H9 (cell line): ENCODE data around the gene DMAP1. TPM values are rescaled to one million over a fixed set of nuclear protein-coding genes. Genes with fewer than 3 reads are reported as not detected.

Source experiments
- DNase-seq: peaks from one replicate; pipeline ENCODE4 v3.0.0-alpha.2; 2017
- H2AFZ ChIP-seq: one replicate; pipeline ENCODE4 v1.6.1; 2013; ENCODE audit warnings: mild to moderate bottlenecking, low read length, control low read depth, moderate library complexity
- H2AK5ac ChIP-seq: 2 replicates; pipeline ENCODE4 v1.6.1; 2013; ENCODE audit warnings: low read length, control low read depth, mixed read lengths; ENCODE audit not compliant: insufficient read length
- H2BK120ac ChIP-seq: one replicate; pipeline ENCODE4 v1.6.1; 2013; ENCODE audit warnings: low read depth, mild to moderate bottlenecking, low read length, control low read depth, inconsistent platforms; ENCODE audit not compliant: poor library complexity, severe bottlenecking
- H2BK12ac ChIP-seq: 2 replicates; pipeline ENCODE4 v1.6.1; 2013; ENCODE audit warnings: low read length, control low read depth, mixed read lengths, low read depth; ENCODE audit not compliant: insufficient read length
- H2BK15ac ChIP-seq: 2 replicates; pipeline ENCODE4 v1.6.1; 2013; ENCODE audit warnings: low read depth, low read length, control low read depth
- H2BK20ac ChIP-seq: one replicate; pipeline ENCODE4 v1.6.1; 2013; ENCODE audit warnings: low read depth, mild to moderate bottlenecking, low read length, control low read depth, inconsistent platforms; ENCODE audit not compliant: poor library complexity, severe bottlenecking
- H2BK5ac ChIP-seq: 2 replicates; pipeline ENCODE4 v1.6.1; 2013; ENCODE audit warnings: low read length, control low read depth, mixed read lengths; ENCODE audit not compliant: insufficient read length
- H3K14ac ChIP-seq: 2 replicates; pipeline ENCODE4 v1.6.1; 2013; ENCODE audit warnings: low read length, control low read depth; ENCODE audit not compliant: insufficient read depth
- H3K18ac ChIP-seq: 2 replicates; pipeline ENCODE4 v1.6.1; 2013; ENCODE audit warnings: low read depth, mild to moderate bottlenecking, mixed read lengths, low read length, control low read depth; ENCODE audit not compliant: insufficient read length
- H3K23ac ChIP-seq: 2 replicates; pipeline ENCODE4 v1.6.1; 2013; ENCODE audit warnings: low read length, control low read depth, mixed read lengths, low read depth; ENCODE audit not compliant: insufficient read length
- H3K23me2 ChIP-seq: 2 replicates; pipeline ENCODE4 v1.6.1; 2013; ENCODE audit warnings: low read depth, mild to moderate bottlenecking, mixed read lengths, low read length, control low read depth; ENCODE audit not compliant: insufficient read length, poor library complexity, severe bottlenecking
- H3K27ac ChIP-seq: 2 replicates; pipeline ENCODE4 v1.5.1; 2013; ENCODE audit warnings: low read length, control low read depth, mixed read lengths, low read depth; ENCODE audit not compliant: insufficient read length
- H3K27me3 ChIP-seq: 2 replicates; pipeline ENCODE4 v1.6.1; 2013; ENCODE audit warnings: low read length, control low read depth, inconsistent platforms; ENCODE audit not compliant: insufficient read depth
- H3K4ac ChIP-seq: 2 replicates; pipeline ENCODE4 v1.6.1; 2013; ENCODE audit warnings: low read depth, mild to moderate bottlenecking, control low read depth, inconsistent platforms, low read length, moderate library complexity
- H3K4me1 ChIP-seq: 2 replicates; pipeline ENCODE4 v1.6.1; 2013; ENCODE audit warnings: low read length, control low read depth, inconsistent platforms; ENCODE audit not compliant: insufficient read depth
- H3K4me2 ChIP-seq: 2 replicates; pipeline ENCODE4 v1.6.1; 2013; ENCODE audit warnings: low read length, control low read depth, mixed read lengths; ENCODE audit not compliant: insufficient read length, insufficient read depth
- H3K56ac ChIP-seq: 2 replicates; pipeline ENCODE4 v1.6.1; 2013; ENCODE audit warnings: low read depth, mild to moderate bottlenecking, mixed read lengths, low read length, control low read depth; ENCODE audit not compliant: insufficient read length
- H3K79me1 ChIP-seq: 2 replicates; pipeline ENCODE4 v1.6.1; 2013; ENCODE audit warnings: low read depth, mild to moderate bottlenecking, moderate library complexity, low read length, control low read depth, inconsistent platforms; ENCODE audit not compliant: insufficient read depth, poor library complexity, severe bottlenecking
- H3K79me2 ChIP-seq: 2 replicates; pipeline ENCODE4 v1.6.1; 2013; ENCODE audit warnings: low read length, control low read depth, inconsistent platforms; ENCODE audit not compliant: insufficient read depth
- H3K9ac ChIP-seq: 2 replicates; pipeline ENCODE4 v1.6.1; 2013; ENCODE audit warnings: low read length, control low read depth, mixed read lengths; ENCODE audit not compliant: insufficient read length; ENCODE audit errors: extremely low read depth
- H3K9me3 ChIP-seq: one replicate; pipeline ENCODE4 v1.6.1; 2013; ENCODE audit warnings: low read depth, low read length, inconsistent platforms; ENCODE audit not compliant: control insufficient read depth
- H3T11ph ChIP-seq: one replicate; pipeline ENCODE4 v1.6.1; 2013; ENCODE audit warnings: mild to moderate bottlenecking, low read length, control low read depth, inconsistent platforms
- H4K20me1 ChIP-seq: one replicate; pipeline ENCODE4 v1.6.1; 2013; ENCODE audit not compliant: control insufficient read depth, insufficient read length, insufficient read depth
- H4K5ac ChIP-seq: 2 replicates; pipeline ENCODE4 v1.6.1; 2013; ENCODE audit warnings: low read depth, mild to moderate bottlenecking, mixed read lengths, low read length, control low read depth; ENCODE audit not compliant: insufficient read length
- H4K8ac ChIP-seq: replicated peaks from 2 replicates; pipeline ENCODE4 v1.6.1; 2013; ENCODE audit warnings: low read length, control low read depth, mixed read lengths, low read depth; ENCODE audit not compliant: insufficient read length
- H4K91ac ChIP-seq: 2 replicates; pipeline ENCODE4 v1.6.1; 2013; ENCODE audit warnings: low read depth, mild to moderate bottlenecking, moderate library complexity, mixed read lengths, low read length, control low read depth; ENCODE audit not compliant: insufficient read length
- H3K27ac Mint-ChIP-seq, 3 experiments: 2 replicates in 2 of 3; 3 replicates in 1 of 3; pipeline ENCODE4 v1.8.0; 2020 to 2021; ENCODE audit warnings: mixed read lengths in 3 of 3, mild to moderate bottlenecking in 1 of 3, moderate library complexity in 1 of 3
- H3K27me3 Mint-ChIP-seq: 2 replicates; pipeline ENCODE4 v1.8.0; 2021; ENCODE audit warnings: low read depth, mild to moderate bottlenecking, moderate library complexity, mixed read lengths
- H3K36me3 Mint-ChIP-seq, 3 experiments: 2 replicates in 2 of 3; 3 replicates in 1 of 3; pipeline ENCODE4 v1.8.0; 2020 to 2021; ENCODE audit warnings: low read depth in 3 of 3, mixed read lengths in 3 of 3; ENCODE audit not compliant: insufficient read depth in 1 of 3
- H3K4me1 Mint-ChIP-seq, 2 experiments: 2 replicates each; pipeline ENCODE4 v1.8.0; 2020; ENCODE audit warnings: mixed read lengths in 2 of 2
- H3K4me3 Mint-ChIP-seq, 2 experiments: 2 replicates in 1 of 2; 3 replicates in 1 of 2; pipeline ENCODE4 v1.8.0; 2020 to 2021; ENCODE audit warnings: mild to moderate bottlenecking in 2 of 2, mixed read lengths in 2 of 2, moderate library complexity in 1 of 2
- H3K9me3 Mint-ChIP-seq, 2 experiments: 2 replicates in 1 of 2; 3 replicates in 1 of 2; pipeline ENCODE4 v1.8.0; 2020; ENCODE audit warnings: mild to moderate bottlenecking in 2 of 2, mixed read lengths in 2 of 2, moderate library complexity in 1 of 2
- CTCF ChIP-seq: fragments of 200-600 bp; sonication (generic); conservative IDR thresholded peaks from 3 replicates; pipeline ENCODE4 v1.8.0; 2021; ENCODE audit warnings: antibody characterized with exemption, mild to moderate bottlenecking
- WGBS: extraction: QIAGEN DNeasy Blood & Tissue Kit; methylation state at CpG from one replicate; pipeline ENCODE4 v1.1.7; 2013; ENCODE audit warnings: missing lambda C conversion rate, low lambda C conversion rate, mixed read lengths; ENCODE audit not compliant: insufficient read length; ENCODE audit errors: extremely low coverage; 5-methylcytosine and 5-hydroxymethylcytosine counted together
- total RNA-seq: library from RNA; stranded (reverse); gene quantifications from 2 replicates; pipeline ENCODE4 v1.2.1, GENCODE V29; 2021

DMAP1 gene
- total RNA-seq, 1 experiment from 2014 or later = 55.3 TPM

DNA sequence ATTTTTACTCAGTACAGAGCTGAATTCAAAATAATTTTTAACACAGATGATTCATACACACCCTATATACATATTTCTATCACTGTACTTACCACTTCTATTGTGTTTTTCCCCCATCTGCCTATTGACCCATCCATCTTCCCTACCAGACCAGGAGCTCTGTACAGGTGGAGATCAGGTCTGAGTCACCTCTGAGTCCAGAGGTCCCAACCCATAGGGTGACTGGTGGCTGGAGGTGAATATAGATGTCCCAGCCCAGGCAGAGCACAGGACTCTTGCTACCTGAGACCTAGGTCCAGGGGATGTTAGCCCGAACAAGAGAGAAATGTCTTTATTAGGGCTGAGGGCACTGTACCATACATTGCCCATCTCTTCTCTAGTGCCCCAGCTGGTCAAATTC lies 54.8 kb downstream of the DMAP1 start:
- TF ChIP-seq CTCF = no peak
- no peak for DNase-seq
- no peaks in the 10 kb centered on the region for H3K27me3 ChIP-seq
- no peak overlapping the region for H3K27ac ChIP-seq
- no peak overlapping the region for H4K5ac ChIP-seq
- no peak overlapping the region for H2BK120ac ChIP-seq
- no peak overlapping the region for H4K91ac ChIP-seq
- no peak overlapping the region for H2AK5ac ChIP-seq
- H3K79me2 ChIP-seq = no peaks in the 10 kb centered on the region
- no peak overlapping the region for H2BK15ac ChIP-seq
- H4K20me1 ChIP-seq = no peaks in the 10 kb centered on the region
- no peak overlapping the region for H3K27ac Mint-ChIP-seq
- H3K4me1 Mint-ChIP-seq = peaks cover 6 to 8% of the 10 kb centered on the region in 2 experiments
- H3K9me3 Mint-ChIP-seq = no peaks in the 10 kb centered on the region
- no peak overlapping the region for H2BK5ac ChIP-seq
- no peak overlapping the region for H3K9ac ChIP-seq
- no peak overlapping the region for H2BK20ac ChIP-seq
- no peak overlapping the region for H3K4me2 ChIP-seq
- no peak overlapping the region for H4K8ac ChIP-seq
- no peak overlapping the region for H3K23ac ChIP-seq
- H2AFZ ChIP-seq = no peak overlapping the region
- no peaks in the 10 kb centered on the region for H3K23me2 ChIP-seq
- H3K18ac ChIP-seq = no peak overlapping the region
- no peak overlapping the region for H3K14ac ChIP-seq
- H3T11ph ChIP-seq = no peak overlapping the region
- no peaks in the 10 kb centered on the region; a peak in 1 of 7 replicates for H3K36me3 Mint-ChIP-seq
- no peak overlapping the region for H3K4ac ChIP-seq
- H2BK12ac ChIP-seq = no peak overlapping the region
- no peaks in the 10 kb centered on the region for H3K27me3 Mint-ChIP-seq
- no peaks in the 10 kb centered on the region for H3K9me3 ChIP-seq
- no peaks in the 10 kb centered on the region for H3K4me1 ChIP-seq
- no peaks in the 10 kb centered on the region for H3K79me1 ChIP-seq
- WGBS = no CpG with 5 or more reads among the region's 1 CpG
- no peak overlapping the region for H3K4me3 Mint-ChIP-seq
- no peak overlapping the region for H3K56ac ChIP-seq

Other genes starting within 250 kb of the DMAP1 start
- gene DPH2, start 243.5 kb upstream of the DMAP1 start, total RNA-seq = 74.4 and 79.6 TPM in 2 replicates
- gene ATP6V0B, start 238.5 kb upstream of the DMAP1 start, total RNA-seq = 127 and 131 TPM in 2 replicates
- 70.9 and 74.0 TPM in 2 replicates for gene B4GALT2, start 234.3 kb upstream of the DMAP1 start, total RNA-seq
- 11.8 and 12.4 TPM in 2 replicates for gene CCDC24, start 221.9 kb upstream of the DMAP1 start, total RNA-seq
- gene SLC6A9, start 182.0 kb upstream of the DMAP1 start, total RNA-seq = 29.5 and 30.1 TPM in 2 replicates
- 0.09 TPM in 2 replicates for gene KLF17, start 94.7 kb upstream of the DMAP1 start, total RNA-seq
- gene KLF18, start 71.8 kb upstream of the DMAP1 start, total RNA-seq = 0.07 and 0.18 TPM in 2 replicates
- 59.7 and 61.6 TPM in 2 replicates for gene ERI3, start 141.8 kb downstream of the DMAP1 start, total RNA-seq
- gene RNF220, start 191.8 kb downstream of the DMAP1 start, total RNA-seq = 109 and 115 TPM in 2 replicates